D721Med (cell line): ENCODE results near the gene PSENEN.
"Not testable (repeated sequence)": the region's sequence is repeated elsewhere in the genome, so short reads cannot be mapped to it uniquely, and the experiment has no call there.

ENCODE experiments used
- DNase-seq: peaks from one replicate; pipeline ENCODE4 v3.0.0; 2011; ENCODE audit warnings: low spot score; ENCODE audit not compliant: insufficient read length
- FAIRE-seq: peaks from 2 replicates; lab custom pipeline; 2011; peaks lifted over from hg19 to GRCh38; lab: Jason Lieb, UNC
- TF ChIP-seq, protein P1 (sequence below): IDR thresholded peaks from 2 replicates; pipeline ENCODE4 v1.5.1; 2012; ENCODE audit warnings: mild to moderate bottlenecking, control low read depth; ENCODE audit not compliant: insufficient read depth; ENCODE audit errors: missing control alignments

The PSENEN gene

DNA sequence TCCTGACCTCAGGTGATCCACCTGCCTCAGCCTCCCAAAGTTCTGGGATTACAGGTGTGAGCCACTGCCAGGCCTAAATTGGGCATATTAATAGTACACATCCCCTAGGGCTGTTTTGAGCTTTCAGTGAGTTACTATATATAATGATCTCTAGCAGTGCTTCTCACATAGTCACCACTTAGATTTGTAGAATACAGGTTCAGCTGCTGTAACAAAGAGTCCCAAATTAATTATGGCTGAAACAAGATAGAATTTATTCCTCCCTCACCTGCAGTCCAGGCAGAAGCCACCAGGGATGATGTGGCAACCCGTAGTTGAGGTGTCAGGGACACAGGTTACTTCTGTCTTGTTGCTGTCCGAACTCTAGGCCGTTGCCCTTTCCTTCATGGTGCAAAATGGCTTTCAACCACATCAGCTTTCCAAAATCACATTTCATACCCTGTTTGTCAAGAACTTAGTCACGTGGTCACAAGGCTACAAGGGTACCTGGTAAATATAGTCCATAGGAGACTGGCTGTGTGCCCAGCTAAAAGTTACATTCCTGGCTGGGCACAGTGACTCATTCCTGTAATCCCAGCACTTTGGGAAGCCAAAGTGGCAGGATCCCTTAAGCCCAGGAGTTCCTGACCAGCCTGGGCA lies 15.4 kb downstream of the PSENEN start:
- TF ChIP-seq, protein P1, sequence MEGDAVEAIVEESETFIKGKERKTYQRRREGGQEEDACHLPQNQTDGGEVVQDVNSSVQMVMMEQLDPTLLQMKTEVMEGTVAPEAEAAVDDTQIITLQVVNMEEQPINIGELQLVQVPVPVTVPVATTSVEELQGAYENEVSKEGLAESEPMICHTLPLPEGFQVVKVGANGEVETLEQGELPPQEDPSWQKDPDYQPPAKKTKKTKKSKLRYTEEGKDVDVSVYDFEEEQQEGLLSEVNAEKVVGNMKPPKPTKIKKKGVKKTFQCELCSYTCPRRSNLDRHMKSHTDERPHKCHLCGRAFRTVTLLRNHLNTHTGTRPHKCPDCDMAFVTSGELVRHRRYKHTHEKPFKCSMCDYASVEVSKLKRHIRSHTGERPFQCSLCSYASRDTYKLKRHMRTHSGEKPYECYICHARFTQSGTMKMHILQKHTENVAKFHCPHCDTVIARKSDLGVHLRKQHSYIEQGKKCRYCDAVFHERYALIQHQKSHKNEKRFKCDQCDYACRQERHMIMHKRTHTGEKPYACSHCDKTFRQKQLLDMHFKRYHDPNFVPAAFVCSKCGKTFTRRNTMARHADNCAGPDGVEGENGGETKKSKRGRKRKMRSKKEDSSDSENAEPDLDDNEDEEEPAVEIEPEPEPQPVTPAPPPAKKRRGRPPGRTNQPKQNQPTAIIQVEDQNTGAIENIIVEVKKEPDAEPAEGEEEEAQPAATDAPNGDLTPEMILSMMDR: no peak
- FAIRE-seq: no peak
- DNase-seq: no peak

DNA sequence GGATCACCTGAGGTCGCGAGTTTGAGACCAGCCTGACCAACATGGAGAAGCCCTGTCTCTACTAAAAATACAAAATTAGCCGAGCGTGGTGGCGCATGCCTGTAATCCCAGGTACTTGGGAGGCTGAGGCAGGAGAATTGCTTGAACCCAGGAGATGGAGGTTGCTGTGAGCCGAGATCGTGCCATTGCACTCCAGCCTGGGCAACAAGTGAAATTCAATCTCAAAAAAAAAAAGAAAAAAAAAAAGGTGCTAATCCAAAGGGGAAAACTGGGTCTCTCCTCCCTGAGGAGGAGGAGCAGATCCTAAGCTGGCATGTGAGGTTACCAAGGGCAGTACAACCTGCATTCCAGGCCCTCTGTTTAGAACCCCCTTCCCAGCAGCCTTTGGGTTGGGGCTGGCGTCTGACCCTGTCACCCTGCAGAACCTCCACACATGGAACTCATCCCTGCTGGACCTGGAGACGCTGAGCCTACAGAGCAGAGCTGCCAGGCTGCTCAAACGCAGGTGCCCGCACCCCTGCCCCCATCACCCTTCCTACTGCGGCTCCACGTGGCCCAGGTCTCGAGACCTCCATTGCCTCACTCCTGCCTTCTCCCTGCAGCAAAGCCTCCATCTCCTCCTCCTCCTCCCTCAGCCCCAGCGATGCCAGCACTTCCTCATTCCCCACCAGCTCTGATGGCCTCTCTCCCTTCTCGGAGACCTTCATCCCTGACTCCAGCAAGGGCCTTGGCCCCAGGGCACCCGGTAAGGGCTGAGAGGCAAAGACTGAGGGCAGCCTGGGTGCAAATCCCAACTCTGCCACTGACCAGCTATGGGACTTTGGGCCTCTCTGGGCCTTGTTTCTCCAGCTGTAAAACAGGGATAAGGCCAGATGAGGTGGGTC lies 19.2 kb downstream of the PSENEN start:
- no peak for FAIRE-seq

DNA sequence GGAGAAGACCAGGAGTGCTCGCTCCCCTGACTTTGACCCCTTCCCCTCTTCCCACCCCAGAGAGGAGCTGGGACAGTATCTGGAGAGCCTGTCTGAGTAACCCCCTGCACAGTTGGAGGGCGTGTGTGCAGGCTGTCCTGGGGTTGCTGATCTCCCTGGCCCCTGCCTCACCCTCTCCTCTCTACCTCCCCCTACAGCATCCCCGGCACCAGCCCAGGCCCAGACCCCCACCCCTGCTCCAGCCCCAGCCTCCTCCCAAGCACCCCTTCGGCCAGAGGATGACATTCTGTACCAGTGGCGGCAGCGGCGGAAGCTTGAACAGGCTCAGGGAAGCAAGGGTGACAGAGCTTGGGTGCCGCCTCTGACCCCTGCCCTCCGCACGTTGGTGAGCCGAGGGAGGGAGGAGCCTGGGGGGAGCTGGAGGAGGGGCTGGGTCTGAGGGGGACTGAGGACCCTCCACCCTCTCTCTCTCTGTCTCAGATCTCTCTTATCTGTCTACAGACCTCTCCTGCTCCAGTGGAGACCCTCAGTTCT lies 21.2 kb downstream of the PSENEN start:
- DNase-seq: no peak
- no peak for FAIRE-seq
- TF ChIP-seq, protein P1: no peak

More for the DNA sequence above, 19.2 kb downstream of the PSENEN start:
- no peak for DNase-seq
- TF ChIP-seq, protein P1: no peak

DNA sequence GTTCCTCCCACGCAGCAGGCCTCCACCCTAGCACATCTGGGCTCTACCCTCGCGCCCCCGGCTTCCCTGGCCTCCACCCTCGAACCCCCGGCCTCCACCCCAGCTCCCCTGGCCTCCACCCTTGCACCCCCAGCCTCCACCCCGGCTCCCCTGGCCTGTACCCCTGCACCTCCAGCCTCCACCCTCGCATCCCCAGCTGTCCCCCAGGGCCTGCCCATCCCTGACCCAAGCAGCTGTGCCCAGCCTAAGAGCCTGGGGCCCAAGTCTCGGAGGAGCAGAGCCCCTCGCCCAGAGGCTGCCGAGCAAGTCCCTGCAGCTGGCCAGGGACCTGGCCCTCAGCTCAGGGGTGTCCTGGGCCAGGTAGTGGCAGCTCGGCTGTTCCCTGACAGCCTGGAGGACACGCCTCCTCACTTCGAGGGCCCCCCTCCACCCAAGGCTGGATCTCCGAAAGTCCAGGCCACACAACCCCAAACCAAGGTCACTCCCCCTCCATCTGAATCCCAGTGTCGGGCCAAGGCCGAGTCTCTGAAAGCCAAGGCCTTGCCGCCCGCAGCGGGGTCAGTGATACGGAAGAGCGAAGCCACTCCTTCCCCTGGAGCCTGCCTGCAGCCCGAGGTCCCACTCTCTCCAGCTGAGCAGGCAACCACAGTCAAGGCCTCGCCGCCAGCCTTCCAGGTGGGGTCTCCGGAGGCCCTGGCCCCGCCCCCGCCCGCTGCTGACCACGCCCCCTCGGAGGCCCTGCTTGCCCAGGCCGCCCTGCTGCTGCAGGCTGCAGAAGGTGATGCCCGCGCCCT lies 22.0 kb downstream of the PSENEN start:
- DNase-seq (no peak), FAIRE-seq (no peak)
- TF ChIP-seq, protein P1: no peak

DNA sequence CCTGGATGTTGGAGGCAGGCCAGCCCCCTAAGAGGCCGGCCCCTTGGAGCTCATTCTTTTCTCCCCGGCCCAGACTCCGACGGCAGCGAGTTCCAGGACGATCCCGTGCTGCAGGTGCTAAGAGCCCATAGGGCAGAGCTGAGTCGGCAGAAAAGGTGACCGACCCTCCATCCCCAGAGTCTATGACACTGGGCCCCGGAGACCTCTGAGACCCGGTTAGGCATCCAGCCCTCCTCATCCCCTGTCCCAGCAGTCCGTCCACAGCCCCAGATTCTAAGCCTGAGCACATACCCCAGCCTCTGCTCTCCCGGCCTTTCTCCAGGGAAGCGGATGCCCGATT lies 22.6 kb downstream of the PSENEN start:
- FAIRE-seq (no peak), DNase-seq (no peak)
- TF ChIP-seq, protein P1: no peak

DNA sequence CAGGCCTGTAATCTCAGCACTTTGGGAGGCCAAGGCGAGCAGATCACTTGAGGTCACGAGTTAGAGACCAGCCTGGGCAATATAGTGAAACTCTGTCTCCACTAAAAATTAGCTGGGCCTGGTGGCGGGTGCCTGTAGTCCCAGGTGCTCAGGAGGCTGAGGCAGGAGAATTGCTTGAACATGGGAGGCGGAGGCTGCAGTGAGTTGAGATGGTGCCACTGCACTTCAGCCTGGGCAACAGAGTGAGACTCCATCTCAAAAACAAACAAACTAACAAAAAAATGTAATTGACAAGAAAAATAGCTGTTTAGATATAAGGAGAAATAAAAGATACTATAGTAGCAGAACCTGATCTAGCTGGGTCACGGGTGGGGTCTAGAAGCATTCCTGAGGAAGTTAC lies 26.9 kb downstream of the PSENEN start:
- DNase-seq, FAIRE-seq: not testable (repeated sequence)
